NCI-H146 treated with DMSO at 0.1 percent for 48 hours (cell line): ENCODE data around the gene FES.
A peak's percentile ranks its signal among the peaks of the same experiment; 100 is the strongest.
"Not testable (repeated sequence)": the region's sequence is repeated elsewhere in the genome, so short reads cannot be mapped to it uniquely, and the experiment has no call there.

ENCODE experiments used
- DNase-seq: peaks from one replicate; lab custom pipeline; 2025; ENCODE audit not compliant: unreplicated experiment; lab: John Stamatoyannopoulos, UW

Gene FES

DNA sequence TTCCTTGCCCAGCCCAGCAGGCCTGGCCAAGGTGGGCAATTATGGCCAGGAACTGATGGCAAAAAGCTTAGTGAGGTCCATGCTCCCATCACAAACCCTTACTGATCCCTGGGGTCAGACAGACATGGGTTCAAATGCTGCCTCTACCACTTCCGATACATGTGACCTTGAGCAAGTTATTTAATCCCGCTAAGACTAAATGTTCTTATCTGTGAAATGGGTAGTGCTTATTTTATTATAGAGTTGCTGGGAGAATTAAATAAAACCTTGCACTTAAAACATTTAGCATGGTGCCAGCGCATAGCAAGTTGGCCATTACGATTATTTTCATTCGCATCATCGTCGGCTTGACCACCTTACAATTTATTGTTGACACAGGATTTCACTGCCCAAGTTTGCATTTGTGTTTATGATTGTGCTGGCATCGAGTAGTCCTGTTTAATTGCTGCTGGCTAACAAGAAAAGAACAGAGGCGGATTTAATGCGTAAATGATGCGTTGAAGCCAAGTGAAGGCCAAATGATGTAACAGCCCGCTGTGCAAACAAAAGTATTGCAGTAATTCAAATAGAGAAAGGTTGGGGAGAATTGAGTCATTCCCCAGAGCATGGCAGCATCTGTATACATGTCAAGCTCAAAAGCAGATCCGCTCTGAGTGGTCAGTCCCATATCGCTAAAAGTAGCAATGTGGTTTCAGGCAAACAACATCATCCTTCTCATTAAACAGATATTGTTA lies 23.2 kb upstream of the FES start:
- peak; percentile 85 for DNase-seq

DNA sequence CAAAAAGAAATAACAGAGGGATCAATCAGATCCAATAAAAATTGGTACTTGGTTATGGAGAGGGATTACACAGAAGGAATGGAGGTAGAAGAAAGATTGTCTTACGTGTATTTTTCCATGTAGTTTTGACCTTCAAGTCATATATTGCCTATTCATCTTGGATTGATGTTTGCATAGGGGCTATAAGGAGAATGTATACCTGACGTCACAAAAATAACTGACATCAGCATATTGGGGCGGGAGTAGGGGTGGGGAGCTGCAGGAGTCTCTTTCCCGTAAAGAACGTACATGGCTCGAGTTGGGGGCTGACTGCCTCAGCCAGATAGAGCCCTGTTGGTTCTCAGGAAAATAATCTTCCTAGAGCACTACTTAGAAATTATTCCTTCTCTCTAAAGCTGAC lies 21.8 kb upstream of the FES start:
- DNase-seq, result no peak

DNA sequence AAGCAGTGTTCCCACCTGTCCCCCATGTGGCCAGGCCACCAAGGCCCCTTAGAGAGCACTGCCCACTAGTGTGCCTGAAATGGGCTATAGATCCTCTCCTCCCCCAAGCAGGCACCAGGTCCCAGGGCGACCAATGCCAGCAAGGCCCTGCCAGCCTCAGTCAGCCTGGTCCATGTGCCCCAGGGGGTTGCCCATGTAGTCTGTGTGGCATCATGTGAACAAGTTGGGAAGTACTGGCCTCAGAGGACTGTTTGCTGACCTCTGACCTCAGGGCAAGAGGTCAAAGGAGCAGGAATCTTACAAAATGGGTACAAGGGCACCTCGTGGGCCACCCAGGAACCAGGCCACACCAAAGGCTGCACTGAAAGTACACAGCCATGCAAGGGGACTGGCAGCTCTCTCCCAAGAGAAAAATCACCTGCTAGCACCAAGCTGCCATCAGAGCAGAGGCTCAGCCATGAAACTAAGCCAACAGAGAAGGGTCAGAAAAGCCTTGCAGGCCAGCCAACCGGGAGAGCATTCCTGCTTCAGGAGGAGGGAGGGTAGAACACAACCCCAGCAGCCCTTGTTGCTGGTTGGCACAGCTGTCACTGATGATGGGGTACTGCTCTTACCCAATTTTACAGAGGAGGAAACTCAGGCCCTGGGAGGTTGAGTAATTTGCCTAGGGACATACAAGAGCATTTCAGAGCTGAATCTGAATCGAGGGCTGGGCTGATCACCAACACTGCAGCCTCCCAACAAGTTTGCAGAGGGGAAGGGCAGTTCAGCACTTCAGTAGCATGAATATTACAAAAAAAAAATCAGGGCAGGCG lies 21.1 kb upstream of the FES start:
- no peak for DNase-seq

DNA sequence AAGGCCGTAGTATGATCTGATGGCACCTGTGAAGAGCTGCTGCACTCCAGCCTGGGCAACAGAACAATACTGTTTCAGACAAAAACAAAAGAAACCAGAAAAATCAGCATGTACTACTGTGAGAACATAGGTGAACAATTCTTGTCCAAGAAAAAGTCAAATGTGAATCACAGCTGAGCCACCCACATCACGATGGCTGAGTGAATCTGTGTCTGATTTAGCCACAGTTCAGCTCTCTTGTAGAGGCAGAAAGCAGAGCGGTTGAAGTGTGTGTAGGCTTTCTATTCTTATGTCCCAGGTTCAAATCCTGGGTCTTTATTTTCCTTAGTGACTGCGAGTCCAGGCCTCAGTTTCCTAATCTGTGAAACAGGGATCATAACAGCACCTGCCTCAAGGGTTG lies 20.3 kb upstream of the FES start:
- DNase-seq, result no peak

DNA sequence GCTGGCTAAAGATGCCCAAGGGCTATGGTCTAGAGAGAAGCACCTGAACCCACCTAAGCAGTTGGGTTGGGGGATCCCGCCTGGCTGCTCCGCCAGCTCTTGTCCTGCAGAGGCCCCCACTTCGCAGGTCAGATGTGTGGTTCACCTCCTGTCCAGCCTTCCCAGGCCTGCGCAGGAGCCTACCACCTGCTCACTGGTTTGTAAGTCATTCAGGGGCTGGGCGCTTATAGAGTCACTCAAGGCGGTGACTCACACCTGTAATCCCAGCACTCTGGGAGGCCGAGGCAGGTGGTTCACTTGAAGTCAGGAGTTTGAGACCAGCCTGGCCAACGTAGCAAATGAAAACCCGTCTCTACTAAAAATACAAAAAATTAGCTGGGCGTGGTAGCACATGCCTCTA lies 19.8 kb upstream of the FES start:
- DNase-seq, result no peak

DNA sequence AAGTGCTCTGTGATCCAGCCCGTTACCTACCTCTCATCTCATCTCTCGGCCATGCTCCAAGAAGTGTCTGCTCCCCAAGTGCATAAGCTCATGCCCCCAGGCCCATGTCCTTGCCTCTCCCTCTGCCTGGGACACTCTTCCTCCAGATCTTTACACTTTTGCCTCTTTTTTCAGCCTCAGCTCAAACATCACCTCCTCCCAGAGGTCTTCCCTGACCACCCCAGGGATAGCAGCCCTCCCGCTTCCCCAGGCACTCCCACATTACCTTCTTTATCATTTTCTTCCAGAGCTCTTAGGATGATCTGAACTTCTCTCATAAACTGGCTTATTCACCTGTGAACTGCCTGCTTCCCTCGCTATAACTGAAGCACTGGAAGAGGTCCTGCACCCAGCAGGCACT lies 18.6 kb upstream of the FES start:
- no peak for DNase-seq

DNA sequence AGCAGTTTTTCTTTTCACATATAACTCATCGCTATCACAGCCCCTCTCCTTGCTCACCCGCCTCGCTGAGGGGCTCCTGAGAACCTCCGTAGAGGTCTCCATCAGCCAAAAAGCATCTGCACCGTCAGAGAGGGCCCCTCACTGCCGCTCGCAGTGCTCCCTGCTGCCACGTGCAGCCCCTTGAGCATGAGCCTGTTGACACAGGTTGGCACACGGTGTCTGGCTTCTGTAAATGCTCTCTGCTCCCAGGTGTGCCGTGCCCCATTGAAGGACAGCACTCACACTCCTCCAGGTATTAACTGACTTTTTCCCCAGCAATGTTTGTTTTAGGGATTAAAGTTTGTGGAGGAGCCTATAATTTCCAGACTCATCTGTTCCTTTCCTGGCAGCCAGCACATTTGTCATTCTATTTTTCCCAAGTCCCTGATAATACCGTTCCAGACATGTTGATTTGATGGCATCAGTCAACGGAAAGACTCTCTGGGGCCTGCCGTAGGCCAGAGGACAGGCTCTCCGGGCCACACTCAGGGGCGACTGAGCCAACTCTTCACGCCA lies 18.1 kb upstream of the FES start:
- DNase-seq, result no peak

DNA sequence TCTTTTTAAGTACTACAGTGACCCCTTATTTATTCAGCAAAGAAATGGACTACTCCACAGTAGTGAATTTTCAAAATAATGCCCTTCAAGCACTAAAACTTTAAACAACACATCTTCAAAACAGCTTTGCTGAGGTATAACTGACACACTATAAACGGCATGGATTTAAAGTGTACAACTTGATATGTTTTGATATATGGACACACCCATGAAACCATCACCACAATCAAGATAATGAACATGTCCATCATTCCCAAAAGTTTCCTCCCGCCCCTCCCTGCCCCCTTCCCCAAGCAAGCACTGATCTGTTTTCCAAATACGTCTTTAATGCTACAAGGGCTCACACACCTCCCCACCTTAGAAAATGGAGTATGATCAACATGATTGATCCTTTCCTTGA lies 17.5 kb upstream of the FES start:
- DNase-seq, result no peak

DNA sequence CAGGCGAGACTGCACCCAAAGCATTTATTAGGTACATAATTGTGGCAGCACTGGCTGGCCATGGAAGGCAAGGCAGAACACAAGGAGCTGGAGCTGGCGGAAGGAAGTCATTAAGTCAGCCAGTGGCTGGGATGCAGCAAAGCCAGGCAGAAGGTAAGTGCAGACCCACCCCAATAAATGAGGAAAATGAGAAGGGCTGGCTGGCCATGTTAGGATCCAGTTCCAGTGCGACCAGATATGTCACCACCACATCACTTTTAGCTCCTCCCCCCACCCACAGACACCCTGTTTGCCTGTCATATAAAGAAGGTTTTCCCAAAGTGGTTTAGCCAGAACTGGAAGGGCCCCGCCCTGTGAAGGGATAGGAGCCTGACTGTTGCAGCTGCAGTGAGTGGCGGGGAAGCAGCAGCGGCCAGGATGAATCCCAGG lies 16.0 kb upstream of the FES start, which contains the start of gene FURIN:
Gene FURIN, plus strand, starts transcription at position 328 of the 429 bp plus-strand sequence. CDS start 7,153 bp downstream, outside the sequence.
- DNase-seq, result no peak

DNA sequence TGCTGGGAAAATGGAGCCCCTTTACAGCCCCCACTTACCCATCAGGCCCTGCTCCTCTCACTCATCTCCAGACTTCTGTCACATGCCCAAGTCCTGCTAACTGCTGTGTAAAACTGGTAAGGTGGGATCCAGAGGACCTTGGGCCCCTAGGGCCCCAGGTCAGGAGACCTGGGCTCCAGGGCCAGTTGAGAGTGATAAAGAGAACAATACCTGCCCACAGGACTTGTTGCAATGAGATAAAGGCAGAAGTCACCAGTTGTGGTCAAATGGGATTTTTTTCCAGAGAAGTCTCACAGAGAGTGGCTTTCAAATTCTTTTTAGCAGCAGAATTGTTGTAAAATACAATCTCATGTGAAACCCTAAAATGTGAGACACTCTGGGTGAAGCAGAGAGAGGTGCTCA lies 15.2 kb upstream of the FES start:
- no peak for DNase-seq

DNA sequence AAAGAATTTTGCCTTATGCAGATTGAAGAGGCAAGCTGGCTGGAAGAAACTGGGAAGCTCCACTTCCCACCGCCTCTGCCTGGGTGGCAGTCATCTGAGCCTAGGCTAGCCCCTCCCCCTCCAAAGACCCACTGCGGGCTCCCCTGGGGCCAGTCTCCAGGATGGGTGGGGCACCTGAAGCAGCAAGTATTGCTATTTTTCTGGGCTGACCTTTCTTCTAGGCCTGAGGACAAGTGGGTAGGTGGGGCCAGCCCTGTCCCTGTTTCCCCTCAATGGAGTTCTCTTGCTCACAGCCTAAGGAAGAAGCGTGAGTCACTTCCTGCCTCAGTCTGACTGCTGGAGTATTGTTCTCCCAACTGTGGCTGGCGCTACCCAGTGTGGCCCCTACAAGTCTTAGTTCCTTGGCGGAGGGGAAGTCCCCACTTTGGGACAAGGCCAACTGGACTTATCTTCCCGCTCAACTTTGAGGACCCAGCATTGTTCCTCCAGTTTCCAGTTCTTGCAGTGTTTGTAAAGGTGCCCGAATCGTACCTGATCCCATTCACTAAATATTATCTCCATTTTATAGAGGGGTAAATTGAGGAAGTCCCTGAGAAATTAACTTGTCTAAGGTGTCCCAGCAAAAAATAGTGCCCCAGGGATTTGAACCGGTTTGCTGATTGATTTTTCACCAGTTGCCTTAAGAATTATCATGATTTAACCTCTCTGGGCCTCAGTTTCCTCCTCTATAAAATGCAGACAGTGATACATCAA lies 14.5 kb upstream of the FES start:
- no peak for DNase-seq

DNA sequence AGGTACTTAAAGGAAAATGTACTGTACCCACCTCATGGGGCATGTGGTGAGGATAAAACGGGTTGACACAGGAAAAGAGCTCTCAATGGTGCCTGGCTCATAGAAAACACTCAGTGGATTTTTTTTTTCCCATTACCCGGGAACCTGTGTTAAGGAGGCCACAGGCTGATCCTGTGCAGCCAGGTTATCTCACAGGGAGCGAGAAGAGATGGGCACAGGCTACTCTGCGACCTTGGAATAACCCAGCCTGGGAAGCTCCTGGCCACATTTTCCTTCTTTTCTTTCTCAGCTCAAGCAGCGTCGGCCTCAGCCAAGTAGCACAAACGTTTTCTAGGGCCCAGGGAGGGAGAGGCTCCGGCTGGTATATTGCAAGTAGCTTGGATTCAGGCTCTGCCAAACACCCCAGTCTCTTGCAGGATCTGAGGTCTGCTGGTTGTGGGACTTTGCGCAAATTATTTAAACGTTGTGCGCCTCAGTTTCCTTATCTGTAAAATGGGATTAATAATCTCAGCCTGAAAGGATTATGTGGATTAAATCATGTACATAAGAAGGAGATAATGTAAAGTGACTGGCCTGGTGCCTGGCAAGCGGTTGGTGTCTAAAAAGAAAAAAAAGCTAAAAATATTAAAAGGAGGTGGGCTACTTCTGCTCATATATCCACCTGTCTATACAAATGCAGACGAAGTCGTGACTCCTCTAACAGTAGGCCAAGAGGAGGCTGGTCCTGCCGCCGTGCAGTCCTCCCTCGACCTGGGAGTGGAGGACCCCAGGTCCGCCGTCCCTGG lies 13.8 kb upstream of the FES start:
- DNase-seq, result no peak

DNA sequence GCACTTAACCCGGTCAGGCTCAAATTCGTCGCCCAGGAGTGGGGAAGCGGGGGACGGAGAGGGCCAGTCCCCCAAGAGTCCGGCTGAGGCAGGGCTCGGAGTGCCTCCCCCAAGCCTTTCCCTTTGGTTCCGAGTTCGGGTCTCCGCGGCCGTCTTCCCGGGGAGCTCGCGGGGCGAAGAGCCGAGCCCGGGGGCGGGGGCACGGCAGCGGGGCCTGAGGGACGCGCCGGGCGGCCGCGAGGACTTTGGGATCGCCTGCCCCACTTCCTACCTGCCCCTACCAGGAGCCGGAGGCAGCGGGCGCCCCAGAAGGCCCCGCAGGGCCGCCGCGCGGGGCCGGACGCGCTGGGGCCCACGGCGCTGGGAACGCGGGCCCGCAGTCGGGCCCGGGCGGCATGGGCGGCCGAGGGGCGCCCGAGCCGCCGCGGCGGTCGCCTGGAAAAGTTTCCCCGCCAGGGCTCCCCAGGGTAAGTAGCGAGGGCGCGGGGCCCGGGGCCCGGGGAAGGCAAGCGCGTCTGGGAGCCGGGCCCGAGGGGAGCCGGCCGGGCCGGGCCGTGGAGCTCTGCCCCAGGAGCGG lies 13.1 kb upstream of the FES start:
- DNase-seq, result no peak

DNA sequence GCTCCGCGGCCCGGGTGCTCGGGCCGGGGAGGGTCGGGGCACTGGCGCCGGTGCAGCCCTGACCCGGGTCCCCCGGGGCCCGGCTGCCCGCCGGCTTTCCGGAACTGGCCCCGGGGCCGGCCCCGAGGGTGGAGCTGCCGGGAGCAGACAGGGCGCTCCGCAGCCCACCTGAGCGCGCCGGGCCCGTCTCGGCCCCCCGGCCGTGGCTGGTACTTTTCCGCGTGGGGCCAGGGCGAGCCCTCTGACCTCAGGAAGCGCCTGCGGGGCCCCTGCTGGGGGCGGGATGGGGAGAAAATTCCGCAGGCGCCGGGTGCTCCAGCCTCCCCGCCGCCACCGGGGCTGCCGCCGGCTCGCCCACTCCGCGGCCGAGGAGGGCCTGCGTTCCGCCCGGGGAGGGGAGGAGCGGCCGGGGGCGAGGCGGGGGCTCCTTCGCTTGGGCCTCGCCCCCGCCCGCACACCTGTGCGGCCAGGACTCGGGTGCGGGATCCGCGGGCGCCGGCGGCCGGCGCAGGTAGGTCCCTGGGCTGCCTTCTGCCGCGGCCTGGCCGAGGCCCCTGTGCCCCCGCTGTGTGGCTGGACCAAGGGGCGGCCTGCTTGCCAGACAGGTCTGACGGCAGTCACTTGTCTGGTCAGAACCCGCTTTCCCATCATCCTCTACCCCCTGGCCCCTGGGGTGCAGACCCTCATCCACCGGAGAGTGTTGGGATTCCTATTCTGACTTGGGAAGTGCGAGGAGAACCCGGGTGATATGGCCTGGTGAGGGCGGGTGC lies 12.4 kb upstream of the FES start:
- DNase-seq, result no peak

DNA sequence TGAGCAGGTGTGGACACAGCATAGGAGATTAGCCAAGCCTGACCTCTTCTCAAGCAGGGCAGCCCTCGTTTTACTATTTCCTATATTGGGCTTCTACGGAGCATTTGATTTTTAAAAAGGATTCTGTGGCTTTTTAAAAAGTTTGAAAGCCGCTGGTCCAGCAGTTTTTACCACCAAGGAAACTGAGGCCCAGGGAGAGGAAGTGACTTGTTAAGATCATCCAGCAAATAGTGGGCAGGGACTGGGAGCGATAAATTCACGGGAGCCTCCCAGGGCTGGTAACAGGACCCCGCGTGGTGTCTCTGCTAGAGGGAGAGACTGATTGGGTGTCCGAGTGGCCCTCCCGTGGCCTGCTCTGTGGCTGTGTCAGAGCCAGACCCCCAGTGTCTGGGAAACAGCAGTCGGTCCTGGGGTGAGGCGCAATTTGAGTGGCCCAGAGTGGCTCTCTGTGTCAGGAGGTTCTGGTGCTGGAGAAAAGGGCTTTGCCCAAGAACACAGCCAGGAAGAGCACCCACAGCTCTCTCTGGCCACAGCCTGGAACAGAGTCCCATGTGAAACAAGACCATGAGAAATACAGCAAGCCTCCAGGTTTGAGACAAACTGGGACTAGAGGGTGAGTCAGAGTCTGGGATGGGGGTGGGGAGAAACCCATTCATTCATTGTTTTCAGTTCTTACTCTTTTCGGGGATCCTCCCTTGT lies 11.7 kb upstream of the FES start:
- no peak for DNase-seq

DNA sequence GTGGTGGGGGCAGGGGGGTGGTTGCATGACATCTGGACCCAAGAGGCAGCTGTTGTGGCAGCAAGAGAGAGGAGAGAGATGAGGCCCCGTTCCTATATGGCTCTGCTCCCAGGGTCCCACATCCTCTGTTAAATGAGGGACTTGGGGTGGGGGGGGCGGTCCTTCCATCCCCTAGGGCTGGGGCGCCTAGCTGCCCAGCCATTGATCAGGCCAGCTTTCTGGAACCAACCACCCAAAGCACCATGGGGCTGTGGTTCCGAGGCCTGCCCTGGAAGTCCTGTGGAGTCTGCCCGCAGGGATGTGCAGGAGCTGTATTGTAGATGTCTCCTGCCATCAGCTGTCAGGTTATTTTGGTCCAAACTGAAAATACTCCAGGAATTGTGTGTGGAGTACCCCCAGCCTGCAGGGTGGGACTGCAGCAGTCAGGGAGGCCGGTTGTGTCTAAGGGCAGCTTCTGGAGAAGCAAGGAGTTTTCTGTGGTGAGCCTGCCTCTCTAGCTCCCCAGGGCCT lies 10.8 kb upstream of the FES start:
- no peak for DNase-seq

DNA sequence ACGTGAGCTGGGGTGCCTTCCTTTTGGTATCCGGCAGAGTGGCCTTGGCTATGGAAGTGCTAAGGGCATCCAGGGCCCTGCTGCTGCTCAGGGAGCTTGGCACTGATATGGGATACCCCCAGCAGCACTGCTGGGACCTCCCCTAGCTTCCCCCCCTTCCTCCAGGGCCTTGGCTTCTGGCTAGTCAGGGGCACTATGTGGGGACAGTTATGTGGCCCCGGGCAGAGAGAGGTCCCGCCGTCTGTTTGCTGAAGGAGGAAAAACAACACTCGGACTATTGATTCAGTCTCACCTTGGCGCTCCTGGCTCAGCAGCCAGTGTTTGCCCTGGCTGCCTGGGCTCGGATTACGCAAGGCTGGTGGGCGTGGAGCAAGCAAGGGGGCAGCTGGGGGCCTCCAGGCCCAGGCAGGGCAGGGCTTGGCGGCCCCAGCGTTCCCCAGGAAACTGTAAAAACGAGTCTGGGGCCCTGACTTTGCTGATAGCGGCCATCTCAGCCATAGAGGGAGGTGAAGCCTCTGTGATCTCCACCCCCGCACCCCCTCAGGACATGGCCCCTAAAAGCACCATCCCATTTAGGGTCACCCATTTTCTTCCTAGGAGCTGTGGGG lies 10.2 kb upstream of the FES start:
- DNase-seq, result peak; percentile 71

DNA sequence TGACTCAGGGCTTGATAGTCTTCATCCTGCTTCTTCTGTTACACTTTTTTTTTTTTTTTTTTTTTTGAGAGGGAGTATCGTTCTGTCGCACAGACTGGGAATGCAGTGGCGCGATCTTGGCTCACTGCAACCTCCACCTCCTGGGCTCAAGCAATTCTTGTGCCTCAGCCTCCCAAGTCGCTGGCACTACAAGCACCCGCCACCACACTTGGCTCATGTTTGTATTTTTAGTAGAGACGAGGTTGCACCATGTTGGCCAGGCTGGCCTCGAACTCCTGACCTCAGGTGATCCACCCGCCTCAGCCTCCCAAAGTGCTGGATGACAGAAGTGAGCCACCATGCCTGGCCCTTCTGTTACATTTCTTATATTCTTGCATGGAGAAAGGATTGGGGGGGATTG lies 9.3 kb upstream of the FES start:
- DNase-seq, result not testable (repeated sequence)
